ENCODE data around the gene PTGS2. TPM values are rescaled to one million over a fixed set of nuclear protein-coding genes. Genes with fewer than 3 reads are reported as not detected.
"Not testable (repeated sequence)": the region's sequence is repeated elsewhere in the genome, so short reads cannot be mapped to it uniquely, and the experiment has no call there.

The PTGS2 gene
- total RNA-seq, 1 experiment from 2014 or later: 0.91 TPM

- CTCF ChIA-PET; DNase-seq (ENCODE audit: low read depth, low spot score); H3K9me2 ChIP-seq (ENCODE audit: insufficient read depth); H3K79me2 ChIP-seq (ENCODE audit: insufficient read depth, low read length); H3K36me3 ChIP-seq (ENCODE audit: control insufficient read depth in 1 of 2, insufficient read depth in 2 of 2, low read length in 2 of 2); H3K9me3 ChIP-seq (ENCODE audit: control insufficient read depth in 1 of 2, insufficient read depth in 1 of 2, low read depth in 1 of 2, low read length in 2 of 2); ATAC-seq; H3K4me1 ChIP-seq (ENCODE audit: control insufficient read depth in 1 of 2, insufficient read depth in 2 of 2, low read length in 2 of 2); H3K27me3 ChIP-seq (ENCODE audit: insufficient read depth, low read length); H3K27ac ChIP-seq (ENCODE audit: low read depth, low read length); intact Hi-C loops (cut with micrococcal nuclease); H3K4me3 ChIP-seq (replicated peaks in 1 of 2; ENCODE audit: low read depth in 1 of 2, low read length in 2 of 2); H3K4me2 ChIP-seq (ENCODE audit: low read length); H3K9ac ChIP-seq (ENCODE audit: low read length); H4K20me1 ChIP-seq (ENCODE audit: insufficient read depth); RAD21 ChIA-PET (ENCODE audit: low non-redundant PET in 1 of 2, low total read pairs in 2 of 2, uncharacterized antibody in 2 of 2, unreplicated experiment in 2 of 2); POLR2A ChIA-PET; H2AFZ ChIP-seq (ENCODE audit: low read depth, low read length, poor library complexity, severe bottlenecking); BruUV-seq (replicated peaks): not testable (repeated sequence)
These were observed 16.0 kb downstream of the PTGS2 start for GRCh38 chr1:186664217-186664616.

- H3K4me1 ChIP-seq (ENCODE audit: control insufficient read depth in 1 of 2, insufficient read depth in 2 of 2, low read length in 2 of 2): no peaks in the 10 kb centered on the region
- no peaks in the 10 kb centered on the region for H3K27me3 ChIP-seq (ENCODE audit: insufficient read depth, low read length)
- ChIA-PET POLR2A (no interaction called here), RAD21 (ENCODE audit: low non-redundant PET in 1 of 2, low total read pairs in 2 of 2, uncharacterized antibody in 2 of 2, unreplicated experiment in 2 of 2) (no interaction called here), CTCF (no interaction called here)
- no peak for TF ChIP-seq ZBTB33 (IDR thresholded peaks at IDR 0.05; ENCODE audit: extremely low read depth, insufficient replicate concordance, low read length)
- no peak for DNase-seq (ENCODE audit: low read depth, low spot score)
- no peak overlapping the region for H2AFZ ChIP-seq (ENCODE audit: low read depth, low read length, poor library complexity, severe bottlenecking)
- H3K9ac ChIP-seq (ENCODE audit: low read length): no peak overlapping the region
- H3K4me2 ChIP-seq (ENCODE audit: low read length): no peak overlapping the region
- H4K20me1 ChIP-seq (ENCODE audit: insufficient read depth): no peaks in the 10 kb centered on the region
- BruUV-seq (replicated peaks): no TSS peak
- no peaks in the 10 kb centered on the region for H3K9me3 ChIP-seq (ENCODE audit: control insufficient read depth in 1 of 2, insufficient read depth in 1 of 2, low read depth in 1 of 2, low read length in 2 of 2)
- intact Hi-C loops (cut with micrococcal nuclease): no loop called here
- no peak for ATAC-seq
- no peaks in the 10 kb centered on the region for H3K36me3 ChIP-seq (ENCODE audit: control insufficient read depth in 1 of 2, insufficient read depth in 2 of 2, low read length in 2 of 2)
- no peak overlapping the region for H3K27ac ChIP-seq (ENCODE audit: low read depth, low read length)
- H3K79me2 ChIP-seq (ENCODE audit: insufficient read depth, low read length): no peaks in the 10 kb centered on the region
- no peaks in the 10 kb centered on the region for H3K9me2 ChIP-seq (ENCODE audit: insufficient read depth)
- H3K4me3 ChIP-seq (replicated peaks in 1 of 2; ENCODE audit: low read depth in 1 of 2, low read length in 2 of 2): no peak overlapping the region
These were observed 17.5 kb downstream of the PTGS2 start for GRCh38 chr1:186662752-186663151.

All from HCT116 (cell line).